Measurements from ENCODE around the gene C11orf68. TPM values are rescaled to one million over a fixed set of nuclear protein-coding genes. Genes with fewer than 3 reads are reported as not detected.

The C11orf68 gene
- total RNA-seq, 2 donors from 2014 or later: 26.0 to 29.1 TPM

- TF ChIP-seq, protein P1, sequence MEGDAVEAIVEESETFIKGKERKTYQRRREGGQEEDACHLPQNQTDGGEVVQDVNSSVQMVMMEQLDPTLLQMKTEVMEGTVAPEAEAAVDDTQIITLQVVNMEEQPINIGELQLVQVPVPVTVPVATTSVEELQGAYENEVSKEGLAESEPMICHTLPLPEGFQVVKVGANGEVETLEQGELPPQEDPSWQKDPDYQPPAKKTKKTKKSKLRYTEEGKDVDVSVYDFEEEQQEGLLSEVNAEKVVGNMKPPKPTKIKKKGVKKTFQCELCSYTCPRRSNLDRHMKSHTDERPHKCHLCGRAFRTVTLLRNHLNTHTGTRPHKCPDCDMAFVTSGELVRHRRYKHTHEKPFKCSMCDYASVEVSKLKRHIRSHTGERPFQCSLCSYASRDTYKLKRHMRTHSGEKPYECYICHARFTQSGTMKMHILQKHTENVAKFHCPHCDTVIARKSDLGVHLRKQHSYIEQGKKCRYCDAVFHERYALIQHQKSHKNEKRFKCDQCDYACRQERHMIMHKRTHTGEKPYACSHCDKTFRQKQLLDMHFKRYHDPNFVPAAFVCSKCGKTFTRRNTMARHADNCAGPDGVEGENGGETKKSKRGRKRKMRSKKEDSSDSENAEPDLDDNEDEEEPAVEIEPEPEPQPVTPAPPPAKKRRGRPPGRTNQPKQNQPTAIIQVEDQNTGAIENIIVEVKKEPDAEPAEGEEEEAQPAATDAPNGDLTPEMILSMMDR (conservative IDR thresholded peaks at IDR 0.05): no peak
- Mint-ChIP-seq H3K4me3 (no peak overlapping the region), H3K27ac (no peak overlapping the region), H3K9me3 (no peaks in the 10 kb centered on the region), H3K4me1 (peaks cover 7% of the 10 kb centered on the region), H3K27me3 (ENCODE audit: insufficient read depth) (no peaks in the 10 kb centered on the region), H3K36me3 (ENCODE audit: low read depth) (no peaks in the 10 kb centered on the region)
- no peak overlapping the region for H3K9ac ChIP-seq (ENCODE audit: extremely low read depth, low read length, poor library complexity, severe bottlenecking)
- no peaks in the 10 kb centered on the region for H3K4me1 ChIP-seq (ENCODE audit: control insufficient read depth, insufficient read depth, low read length)
- WGBS, 2 experiments (ENCODE audit: insufficient coverage in 1 of 2, insufficient read length in 1 of 2): 88 to 91% methylated on average over 6 of the region's 6 CpGs
- H3K36me3 ChIP-seq (ENCODE audit: control insufficient read depth, insufficient read depth, low read length): no peaks in the 10 kb centered on the region
- no peaks in the 10 kb centered on the region for H3K9me3 ChIP-seq (ENCODE audit: control insufficient read depth, low read length)
- DNase-seq: no peak
- H3K27me3 ChIP-seq (ENCODE audit: control insufficient read depth, insufficient read depth, low read length, poor library complexity, severe bottlenecking): no peaks in the 10 kb centered on the region
- H3K27ac ChIP-seq (ENCODE audit: low read depth, low read length): no peak overlapping the region
- no peak overlapping the region for H3K4me3 ChIP-seq (ENCODE audit: low read length)
These were observed 9.8 kb upstream of the C11orf68 start for GRCh38 chr11:65928667-65929066.

DNA sequence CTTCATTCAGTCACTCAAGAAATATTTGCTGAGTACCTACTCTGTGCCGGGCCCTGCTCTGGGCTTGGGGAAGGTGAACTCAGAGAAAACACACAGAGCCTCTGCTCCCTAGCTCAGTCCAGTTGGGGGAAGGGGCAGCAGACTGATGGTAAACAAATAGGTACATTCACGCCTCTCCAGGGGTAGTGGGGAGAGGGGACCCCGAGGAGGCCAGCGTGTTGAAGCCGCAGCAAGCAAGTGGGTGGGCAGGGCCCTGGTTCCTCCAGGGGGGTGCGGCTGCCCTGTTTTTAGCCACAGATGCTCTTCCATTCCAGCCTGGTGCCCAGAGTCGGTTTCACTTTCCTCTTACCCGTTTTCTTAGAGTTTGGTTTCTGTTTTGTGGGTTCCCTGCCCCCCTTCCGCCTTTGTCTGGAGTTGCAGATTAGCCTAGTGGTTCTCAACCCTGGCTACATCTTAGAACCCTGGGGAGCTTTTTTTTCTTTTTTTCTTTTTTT, 9.1 kb upstream of the C11orf68 start:
- Mint-ChIP-seq H3K9me3 (no peaks in the 10 kb centered on the region), H3K4me1 (peaks cover 7% of the 10 kb centered on the region), H3K27ac (peak overlapping the region; percentile 37), H3K36me3 (ENCODE audit: low read depth) (peaks cover 6% of the 10 kb centered on the region), H3K4me3 (no peak overlapping the region), H3K27me3 (ENCODE audit: insufficient read depth) (no peaks in the 10 kb centered on the region)
- TF ChIP-seq, protein P1 (conservative IDR thresholded peaks at IDR 0.05): no peak
- Histone ChIP-seq H3K36me3 (ENCODE audit: control insufficient read depth, insufficient read depth, low read length) (no peaks in the 10 kb centered on the region), H3K9ac (ENCODE audit: extremely low read depth, low read length, poor library complexity, severe bottlenecking) (no peak overlapping the region), H3K4me3 (ENCODE audit: low read length) (no peak overlapping the region), H3K9me3 (ENCODE audit: control insufficient read depth, low read length) (no peaks in the 10 kb centered on the region), H3K27me3 (ENCODE audit: control insufficient read depth, insufficient read depth, low read length, poor library complexity, severe bottlenecking) (no peaks in the 10 kb centered on the region), H3K27ac (ENCODE audit: low read depth, low read length) (no peak overlapping the region), H3K4me1 (ENCODE audit: control insufficient read depth, insufficient read depth, low read length) (no peaks in the 10 kb centered on the region)
- 75 to 90% methylated on average over 7 to 9 of the region's 9 CpGs for WGBS, 2 experiments (ENCODE audit: insufficient coverage in 1 of 2, insufficient read length in 1 of 2)
- no peak for DNase-seq

GRCh38 chr11:65925397-65925796, 6.5 kb upstream of the C11orf68 start:
- Histone ChIP-seq H3K9ac (ENCODE audit: extremely low read depth, low read length, poor library complexity, severe bottlenecking) (no peak overlapping the region), H3K9me3 (ENCODE audit: control insufficient read depth, low read length) (no peaks in the 10 kb centered on the region), H3K36me3 (ENCODE audit: control insufficient read depth, insufficient read depth, low read length) (peaks cover 7% of the 10 kb centered on the region), H3K27ac (ENCODE audit: low read depth, low read length) (no peak overlapping the region), H3K4me1 (ENCODE audit: control insufficient read depth, insufficient read depth, low read length) (no peaks in the 10 kb centered on the region), H3K27me3 (ENCODE audit: control insufficient read depth, insufficient read depth, low read length, poor library complexity, severe bottlenecking) (no peaks in the 10 kb centered on the region), H3K4me3 (ENCODE audit: low read length) (no peak overlapping the region)
- no peaks in the 10 kb centered on the region for H3K9me3 Mint-ChIP-seq
- no peak for DNase-seq
- no peak overlapping the region for H3K4me3 Mint-ChIP-seq
- H3K27me3 Mint-ChIP-seq (ENCODE audit: insufficient read depth): no peaks in the 10 kb centered on the region
- H3K27ac Mint-ChIP-seq: no peak overlapping the region
- WGBS, 2 experiments (ENCODE audit: insufficient coverage in 1 of 2, insufficient read length in 1 of 2): 83 to 85% methylated on average over 2 of the region's 2 CpGs
- TF ChIP-seq, protein P1 (conservative IDR thresholded peaks at IDR 0.05): no peak
- peaks cover 7% of the 10 kb centered on the region for H3K4me1 Mint-ChIP-seq
- H3K36me3 Mint-ChIP-seq (ENCODE audit: low read depth): peaks cover 19% of the 10 kb centered on the region
